HepG2 (cell line): ENCODE measurements around the gene IQCN. TPM values are rescaled to one million over a fixed set of nuclear protein-coding genes. Genes with fewer than 3 reads are reported as not detected.
A peak's percentile ranks its signal among the peaks of the same experiment; 100 is the strongest.

Experiments
- HMG20B ChIP-seq: conservative IDR thresholded peaks from 2 replicates; pipeline ENCODE4 v1.6.1; 2016; ENCODE audit warnings: missing genetic modification reagents, missing compliant biosample characterization
- MATR3 ChIP-seq: sonication (generic); formaldehyde crosslinking; IDR thresholded peaks from 2 replicates; pipeline ENCODE4 v1.4.0; 2020; ENCODE audit warnings: missing genetic modification reagents
- TBX2 ChIP-seq: sonication (generic); formaldehyde crosslinking; IDR thresholded peaks from 2 replicates; pipeline ENCODE4 v1.5.0; 2020; ENCODE audit warnings: missing genetic modification reagents, mild to moderate bottlenecking, borderline replicate concordance
- ZNF354B ChIP-seq: sonication (generic); formaldehyde crosslinking; IDR thresholded peaks from 2 replicates; pipeline ENCODE4 v1.8.0; 2022; ENCODE audit warnings: mild to moderate bottlenecking, missing genetic modification reagents
- ZNF670 ChIP-seq: sonication (generic); formaldehyde crosslinking; IDR thresholded peaks from 2 replicates; pipeline ENCODE4 v1.8.0; 2022; ENCODE audit warnings: mild to moderate bottlenecking, missing genetic modification reagents, borderline replicate concordance
- polyA plus RNA-seq, 8 experiments: library from polyadenylated mRNA; depleted of rRNA in 3 of 8; stranded (reverse) in 7 of 8; unstranded in 1 of 8; fragments of >200 nt; fragmentation: Illumina TruSeq in 4 of 8; extraction: Trizol in 4 of 8; gene quantifications; 2 replicates each; pipeline versions ENCODE4 v1.2.1 to v1.2.3, GENCODE V29; 2011 to 2016; ENCODE audit warnings: low read depth in 4 of 8, missing spikeins in 1 of 8, mixed read lengths in 1 of 8; ENCODE audit not compliant: insufficient read depth in 1 of 8
- total RNA-seq, 5 experiments: library from RNA; depleted of rRNA; stranded (reverse); fragments of >200 nt; fragmentation: Illumina TruSeq; extraction: Trizol; gene quantifications; 2 replicates each; pipeline ENCODE4 v1.2.3, GENCODE V29; 2016; ENCODE audit warnings: low read depth in 1 of 5
- TF ChIP-seq, protein P1 (sequence below): IDR thresholded peaks from 2 replicates; pipeline ENCODE4 v1.6.1; 2016
- TF ChIP-seq, protein P2 (sequence below): sonication (generic); formaldehyde crosslinking; IDR thresholded peaks from 2 replicates; pipeline ENCODE4 v1.5.0; 2020; ENCODE audit warnings: mild to moderate bottlenecking, missing genetic modification reagents, borderline replicate concordance
- TF ChIP-seq, protein P3 (sequence below): sonication (generic); formaldehyde crosslinking; IDR thresholded peaks from 2 replicates; pipeline ENCODE4 v1.4.0; 2020; ENCODE audit warnings: missing genetic modification reagents, mild to moderate bottlenecking, borderline replicate concordance
- TF ChIP-seq, protein P4 (sequence below): sonication (generic); formaldehyde crosslinking; IDR thresholded peaks from 2 replicates; pipeline ENCODE4 v1.4.0; 2020; ENCODE audit warnings: missing genetic modification reagents, mild to moderate bottlenecking, borderline replicate concordance
- TF ChIP-seq, protein P5 (sequence below): fragments of 450-650 bp; IDR thresholded peaks from 2 replicates; pipeline ENCODE4 v1.6.1; 2017
- TF ChIP-seq, protein P6 (sequence below): sonication (generic); formaldehyde crosslinking; IDR thresholded peaks from 2 replicates; pipeline ENCODE4 v1.4.0; 2020; ENCODE audit warnings: missing genetic modification reagents, borderline replicate concordance

The IQCN gene
- total and polyA plus RNA-seq, 2 of the 13 experiments (the other 11 are each of a cell fraction or from before 2014, with no cell fraction given) = 0.04 to 0.18 TPM

DNA sequence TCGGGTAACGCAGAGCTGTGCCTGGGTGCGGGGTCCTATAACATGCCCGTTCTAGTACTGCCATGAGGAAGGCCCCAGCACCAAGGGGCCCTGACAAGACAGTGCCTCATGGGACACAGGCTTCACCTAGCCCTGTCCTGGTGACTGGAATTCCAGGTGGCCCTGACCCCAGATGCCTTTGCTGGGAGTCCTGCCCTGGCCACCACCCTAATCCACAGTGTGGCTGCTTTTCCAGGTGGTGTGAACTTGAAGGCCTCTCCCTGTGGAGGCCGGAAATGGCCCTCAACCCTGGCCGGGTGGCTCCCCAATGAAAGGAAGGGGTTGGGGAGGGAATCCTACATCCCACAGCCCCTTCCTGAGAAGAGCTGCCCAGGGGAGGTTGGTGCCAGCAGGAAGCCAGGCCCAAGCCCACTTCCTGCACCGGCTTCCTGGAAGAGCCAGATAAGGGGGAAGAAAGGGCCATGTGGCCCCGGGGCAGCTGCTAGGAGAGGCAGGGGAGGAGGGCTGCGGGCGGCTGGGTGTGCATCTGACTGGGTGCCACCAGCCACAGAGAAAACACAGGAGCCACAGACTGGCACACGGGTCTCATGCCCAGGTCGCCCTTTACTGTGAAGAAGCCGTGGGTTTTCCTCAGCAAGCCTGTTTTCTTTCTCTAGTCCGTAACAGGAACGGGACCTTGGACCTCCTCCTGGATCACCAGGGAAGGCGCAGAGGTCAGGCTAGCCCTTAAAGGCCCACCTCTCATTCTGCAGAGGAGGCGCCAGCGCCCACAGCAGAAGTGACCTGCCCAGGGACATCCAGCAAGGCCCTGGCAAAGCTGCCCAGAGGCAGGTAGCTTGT lies 43.9 kb upstream of the IQCN start (continued):
- TF ChIP-seq, protein P1, sequence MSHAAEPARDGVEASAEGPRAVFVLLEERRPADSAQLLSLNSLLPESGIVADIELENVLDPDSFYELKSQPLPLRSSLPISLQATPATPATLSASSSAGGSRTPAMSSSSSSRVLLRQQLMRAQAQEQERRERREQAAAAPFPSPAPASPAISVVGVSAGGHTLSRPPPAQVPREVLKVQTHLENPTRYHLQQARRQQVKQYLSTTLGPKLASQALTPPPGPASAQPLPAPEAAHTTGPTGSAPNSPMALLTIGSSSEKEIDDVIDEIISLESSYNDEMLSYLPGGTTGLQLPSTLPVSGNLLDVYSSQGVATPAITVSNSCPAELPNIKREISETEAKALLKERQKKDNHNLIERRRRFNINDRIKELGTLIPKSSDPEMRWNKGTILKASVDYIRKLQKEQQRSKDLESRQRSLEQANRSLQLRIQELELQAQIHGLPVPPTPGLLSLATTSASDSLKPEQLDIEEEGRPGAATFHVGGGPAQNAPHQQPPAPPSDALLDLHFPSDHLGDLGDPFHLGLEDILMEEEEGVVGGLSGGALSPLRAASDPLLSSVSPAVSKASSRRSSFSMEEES (CRISPR knock-in tag) = no peak
- TF ChIP-seq MATR3 (CRISPR knock-in tag) = no peak
- TF ChIP-seq, protein P2, sequence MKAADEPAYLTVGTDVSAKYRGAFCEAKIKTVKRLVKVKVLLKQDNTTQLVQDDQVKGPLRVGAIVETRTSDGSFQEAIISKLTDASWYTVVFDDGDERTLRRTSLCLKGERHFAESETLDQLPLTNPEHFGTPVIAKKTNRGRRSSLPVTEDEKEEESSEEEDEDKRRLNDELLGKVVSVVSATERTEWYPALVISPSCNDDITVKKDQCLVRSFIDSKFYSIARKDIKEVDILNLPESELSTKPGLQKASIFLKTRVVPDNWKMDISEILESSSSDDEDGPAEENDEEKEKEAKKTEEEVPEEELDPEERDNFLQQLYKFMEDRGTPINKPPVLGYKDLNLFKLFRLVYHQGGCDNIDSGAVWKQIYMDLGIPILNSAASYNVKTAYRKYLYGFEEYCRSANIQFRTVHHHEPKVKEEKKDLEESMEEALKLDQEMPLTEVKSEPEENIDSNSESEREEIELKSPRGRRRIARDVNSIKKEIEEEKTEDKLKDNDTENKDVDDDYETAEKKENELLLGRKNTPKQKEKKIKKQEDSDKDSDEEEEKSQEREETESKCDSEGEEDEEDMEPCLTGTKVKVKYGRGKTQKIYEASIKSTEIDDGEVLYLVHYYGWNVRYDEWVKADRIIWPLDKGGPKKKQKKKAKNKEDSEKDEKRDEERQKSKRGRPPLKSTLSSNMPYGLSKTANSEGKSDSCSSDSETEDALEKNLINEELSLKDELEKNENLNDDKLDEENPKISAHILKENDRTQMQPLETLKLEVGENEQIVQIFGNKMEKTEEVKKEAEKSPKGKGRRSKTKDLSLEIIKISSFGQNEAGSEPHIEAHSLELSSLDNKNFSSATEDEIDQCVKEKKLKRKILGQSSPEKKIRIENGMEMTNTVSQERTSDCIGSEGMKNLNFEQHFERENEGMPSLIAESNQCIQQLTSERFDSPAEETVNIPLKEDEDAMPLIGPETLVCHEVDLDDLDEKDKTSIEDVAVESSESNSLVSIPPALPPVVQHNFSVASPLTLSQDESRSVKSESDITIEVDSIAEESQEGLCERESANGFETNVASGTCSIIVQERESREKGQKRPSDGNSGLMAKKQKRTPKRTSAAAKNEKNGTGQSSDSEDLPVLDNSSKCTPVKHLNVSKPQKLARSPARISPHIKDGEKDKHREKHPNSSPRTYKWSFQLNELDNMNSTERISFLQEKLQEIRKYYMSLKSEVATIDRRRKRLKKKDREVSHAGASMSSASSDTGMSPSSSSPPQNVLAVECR (CRISPR knock-in tag) = peak; percentile 63; the same call in 1 of the 2 replicates
- TF ChIP-seq, protein P3, sequence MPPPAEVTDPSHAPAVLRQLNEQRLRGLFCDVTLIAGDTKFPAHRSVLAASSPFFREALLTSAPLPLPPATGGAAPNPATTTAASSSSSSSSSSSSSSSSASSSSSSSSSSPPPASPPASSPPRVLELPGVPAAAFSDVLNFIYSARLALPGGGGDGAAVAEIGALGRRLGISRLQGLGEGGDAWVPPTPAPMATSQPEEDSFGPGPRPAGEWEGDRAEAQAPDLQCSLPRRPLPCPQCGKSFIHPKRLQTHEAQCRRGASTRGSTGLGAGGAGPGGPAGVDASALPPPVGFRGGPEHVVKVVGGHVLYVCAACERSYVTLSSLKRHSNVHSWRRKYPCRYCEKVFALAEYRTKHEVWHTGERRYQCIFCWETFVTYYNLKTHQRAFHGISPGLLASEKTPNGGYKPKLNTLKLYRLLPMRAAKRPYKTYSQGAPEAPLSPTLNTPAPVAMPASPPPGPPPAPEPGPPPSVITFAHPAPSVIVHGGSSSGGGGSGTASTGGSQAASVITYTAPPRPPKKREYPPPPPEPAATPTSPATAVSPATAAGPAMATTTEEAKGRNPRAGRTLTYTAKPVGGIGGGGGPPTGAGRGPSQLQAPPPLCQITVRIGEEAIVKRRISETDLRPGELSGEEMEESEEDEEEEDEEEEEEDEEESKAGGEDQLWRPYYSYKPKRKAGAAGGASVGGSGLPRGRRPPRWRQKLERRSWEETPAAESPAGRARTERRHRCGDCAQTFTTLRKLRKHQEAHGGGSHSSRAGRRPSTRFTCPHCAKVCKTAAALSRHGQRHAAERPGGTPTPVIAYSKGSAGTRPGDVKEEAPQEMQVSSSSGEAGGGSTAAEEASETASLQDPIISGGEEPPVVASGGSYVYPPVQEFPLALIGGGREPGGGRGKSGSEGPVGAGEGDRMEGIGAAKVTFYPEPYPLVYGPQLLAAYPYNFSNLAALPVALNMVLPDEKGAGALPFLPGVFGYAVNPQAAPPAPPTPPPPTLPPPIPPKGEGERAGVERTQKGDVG (CRISPR knock-in tag) = no peak; the same call in none of the 2 replicates
- TF ChIP-seq ZNF354B (CRISPR knock-in tag) = no peak
- TF ChIP-seq, protein P4, sequence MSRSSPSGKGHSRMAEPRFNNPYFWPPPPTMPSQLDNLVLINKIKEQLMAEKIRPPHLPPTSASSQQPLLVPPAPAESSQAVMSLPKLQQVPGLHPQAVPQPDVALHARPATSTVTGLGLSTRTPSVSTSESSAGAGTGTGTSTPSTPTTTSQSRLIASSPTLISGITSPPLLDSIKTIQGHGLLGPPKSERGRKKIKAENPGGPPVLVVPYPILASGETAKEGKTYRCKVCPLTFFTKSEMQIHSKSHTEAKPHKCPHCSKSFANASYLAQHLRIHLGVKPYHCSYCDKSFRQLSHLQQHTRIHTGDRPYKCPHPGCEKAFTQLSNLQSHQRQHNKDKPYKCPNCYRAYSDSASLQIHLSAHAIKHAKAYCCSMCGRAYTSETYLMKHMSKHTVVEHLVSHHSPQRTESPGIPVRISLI = 0 out of 2 replicates have a peak, but pooled peaks have one; percentile 14
- TF ChIP-seq ZNF670 (CRISPR knock-in tag) = no peak
- TF ChIP-seq, protein P5, sequence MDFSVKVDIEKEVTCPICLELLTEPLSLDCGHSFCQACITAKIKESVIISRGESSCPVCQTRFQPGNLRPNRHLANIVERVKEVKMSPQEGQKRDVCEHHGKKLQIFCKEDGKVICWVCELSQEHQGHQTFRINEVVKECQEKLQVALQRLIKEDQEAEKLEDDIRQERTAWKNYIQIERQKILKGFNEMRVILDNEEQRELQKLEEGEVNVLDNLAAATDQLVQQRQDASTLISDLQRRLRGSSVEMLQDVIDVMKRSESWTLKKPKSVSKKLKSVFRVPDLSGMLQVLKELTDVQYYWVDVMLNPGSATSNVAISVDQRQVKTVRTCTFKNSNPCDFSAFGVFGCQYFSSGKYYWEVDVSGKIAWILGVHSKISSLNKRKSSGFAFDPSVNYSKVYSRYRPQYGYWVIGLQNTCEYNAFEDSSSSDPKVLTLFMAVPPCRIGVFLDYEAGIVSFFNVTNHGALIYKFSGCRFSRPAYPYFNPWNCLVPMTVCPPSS = no peak
- TF ChIP-seq, protein P6, sequence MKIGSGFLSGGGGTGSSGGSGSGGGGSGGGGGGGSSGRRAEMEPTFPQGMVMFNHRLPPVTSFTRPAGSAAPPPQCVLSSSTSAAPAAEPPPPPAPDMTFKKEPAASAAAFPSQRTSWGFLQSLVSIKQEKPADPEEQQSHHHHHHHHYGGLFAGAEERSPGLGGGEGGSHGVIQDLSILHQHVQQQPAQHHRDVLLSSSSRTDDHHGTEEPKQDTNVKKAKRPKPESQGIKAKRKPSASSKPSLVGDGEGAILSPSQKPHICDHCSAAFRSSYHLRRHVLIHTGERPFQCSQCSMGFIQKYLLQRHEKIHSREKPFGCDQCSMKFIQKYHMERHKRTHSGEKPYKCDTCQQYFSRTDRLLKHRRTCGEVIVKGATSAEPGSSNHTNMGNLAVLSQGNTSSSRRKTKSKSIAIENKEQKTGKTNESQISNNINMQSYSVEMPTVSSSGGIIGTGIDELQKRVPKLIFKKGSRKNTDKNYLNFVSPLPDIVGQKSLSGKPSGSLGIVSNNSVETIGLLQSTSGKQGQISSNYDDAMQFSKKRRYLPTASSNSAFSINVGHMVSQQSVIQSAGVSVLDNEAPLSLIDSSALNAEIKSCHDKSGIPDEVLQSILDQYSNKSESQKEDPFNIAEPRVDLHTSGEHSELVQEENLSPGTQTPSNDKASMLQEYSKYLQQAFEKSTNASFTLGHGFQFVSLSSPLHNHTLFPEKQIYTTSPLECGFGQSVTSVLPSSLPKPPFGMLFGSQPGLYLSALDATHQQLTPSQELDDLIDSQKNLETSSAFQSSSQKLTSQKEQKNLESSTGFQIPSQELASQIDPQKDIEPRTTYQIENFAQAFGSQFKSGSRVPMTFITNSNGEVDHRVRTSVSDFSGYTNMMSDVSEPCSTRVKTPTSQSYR (CRISPR knock-in tag) = no peak
- TF ChIP-seq TBX2 (CRISPR knock-in tag) = no peak; the same call in 1 of the 2 replicates
- no peak for TF ChIP-seq HMG20B (CRISPR knock-in tag)
